ENCODE data around the gene SPEF2.

Gene SPEF2

GRCh38 chr5:35861718-35862117 is 244.1 kb downstream of the SPEF2 start:
- TF ChIP-seq CTCF (IDR thresholded peaks at IDR 0.05; ENCODE audit: low read length, missing control alignments): no peak
- H3K4me3 ChIP-seq (replicated peaks; ENCODE audit: low read depth, low read length): no peak overlapping the region
- DNase-seq (ENCODE audit: low read depth): no peak

GRCh38 chr5:35862126-35862525 is 244.5 kb downstream of the SPEF2 start:
- no peak for TF ChIP-seq CTCF (IDR thresholded peaks at IDR 0.05; ENCODE audit: low read length, missing control alignments)
- H3K4me3 ChIP-seq (replicated peaks; ENCODE audit: low read depth, low read length): no peak overlapping the region
- DNase-seq (ENCODE audit: low read depth): no peak

- H3K4me3 ChIP-seq (replicated peaks; ENCODE audit: low read depth, low read length): no peak overlapping the region
- TF ChIP-seq CTCF (IDR thresholded peaks at IDR 0.05; ENCODE audit: low read length, missing control alignments): no peak
- no peak for DNase-seq (ENCODE audit: low read depth)
These were observed 245.5 kb downstream of the SPEF2 start for GRCh38 chr5:35863159-35863558.
